ENCODE measurements around the gene CDC42BPA.

DNA sequence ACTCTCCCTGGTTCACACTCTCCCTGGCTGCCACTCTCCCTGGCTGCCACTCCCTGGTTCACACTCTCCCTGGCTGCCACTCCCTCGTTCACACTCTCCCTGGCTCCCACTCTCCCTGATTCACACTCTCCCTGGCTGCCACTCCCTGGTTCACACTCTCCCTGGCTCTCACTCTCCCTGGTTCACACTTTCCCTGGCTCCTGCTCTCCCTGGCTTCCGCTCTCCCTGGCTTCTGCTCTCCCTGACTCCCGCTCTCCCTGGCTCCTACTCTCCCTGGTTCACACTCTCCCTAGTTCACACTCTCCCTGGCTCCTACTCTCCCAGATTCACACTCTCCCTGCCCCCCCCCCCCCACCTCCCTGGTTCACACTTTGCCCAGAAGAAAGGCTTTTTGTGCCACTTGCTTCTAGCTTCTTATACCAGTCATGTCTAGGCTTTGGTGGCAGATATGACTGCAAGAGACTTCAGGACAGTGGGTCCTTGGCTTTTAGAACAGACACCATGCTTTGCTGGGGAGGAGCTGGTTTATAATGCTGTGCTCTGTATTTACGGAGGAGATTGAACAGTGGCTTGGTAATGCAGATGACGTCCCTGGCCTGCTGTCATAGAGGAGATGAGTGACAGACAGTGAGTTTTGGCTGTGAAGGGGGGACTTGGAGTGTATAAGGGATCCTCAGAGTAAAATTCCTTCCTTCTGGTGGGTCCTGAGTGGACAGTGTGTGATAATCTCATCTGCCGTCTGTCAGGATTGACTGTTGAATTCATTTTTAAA lies 361.2 kb downstream of the CDC42BPA start:
- no peak for TF ChIP-seq ZBTB49 (CRISPR knock-in tag; IDR thresholded peaks at IDR 0.05; ENCODE audit: borderline replicate concordance)
- no peak for TF ChIP-seq ESRRA (CRISPR knock-in tag; IDR thresholded peaks at IDR 0.05; ENCODE audit: low read depth)
- no peak for TF ChIP-seq SUZ12 (IDR thresholded peaks at IDR 0.05; ENCODE audit: low read depth, low read length)
- no peak for TF ChIP-seq ZFP41 (CRISPR knock-in tag; IDR thresholded peaks at IDR 0.05; ENCODE audit: borderline replicate concordance)
- TF ChIP-seq ZNF761 (CRISPR knock-in tag; conservative IDR thresholded peaks at IDR 0.05), result no peak
- TF ChIP-seq NFE2 (CRISPR knock-in tag; IDR thresholded peaks at IDR 0.05), result no peak
- TF ChIP-seq CTCF (CRISPR knock-in tag; IDR thresholded peaks at IDR 0.05), result no peak
- TF ChIP-seq, protein P1, sequence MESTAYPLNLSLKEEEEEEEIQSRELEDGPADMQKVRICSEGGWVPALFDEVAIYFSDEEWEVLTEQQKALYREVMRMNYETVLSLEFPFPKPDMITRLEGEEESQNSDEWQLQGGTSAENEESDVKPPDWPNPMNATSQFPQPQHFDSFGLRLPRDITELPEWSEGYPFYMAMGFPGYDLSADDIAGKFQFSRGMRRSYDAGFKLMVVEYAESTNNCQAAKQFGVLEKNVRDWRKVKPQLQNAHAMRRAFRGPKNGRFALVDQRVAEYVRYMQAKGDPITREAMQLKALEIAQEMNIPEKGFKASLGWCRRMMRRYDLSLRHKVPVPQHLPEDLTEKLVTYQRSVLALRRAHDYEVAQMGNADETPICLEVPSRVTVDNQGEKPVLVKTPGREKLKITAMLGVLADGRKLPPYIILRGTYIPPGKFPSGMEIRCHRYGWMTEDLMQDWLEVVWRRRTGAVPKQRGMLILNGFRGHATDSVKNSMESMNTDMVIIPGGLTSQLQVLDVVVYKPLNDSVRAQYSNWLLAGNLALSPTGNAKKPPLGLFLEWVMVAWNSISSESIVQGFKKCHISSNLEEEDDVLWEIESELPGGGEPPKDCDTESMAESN (CRISPR knock-in tag; conservative IDR thresholded peaks at IDR 0.05), result no peak
- TF ChIP-seq NFE2L1 (CRISPR knock-in tag; IDR thresholded peaks at IDR 0.05; ENCODE audit: borderline replicate concordance), result no peak
- TF ChIP-seq PREB (CRISPR knock-in tag; IDR thresholded peaks at IDR 0.05), result no peak
- TF ChIP-seq ZNF780A (CRISPR knock-in tag; IDR thresholded peaks at IDR 0.05), result no peak
- TF ChIP-seq EZH2 (conservative IDR thresholded peaks at IDR 0.05; ENCODE audit: low read depth, low read length), result no peak
- TF ChIP-seq HMGXB4 (CRISPR knock-in tag; IDR thresholded peaks at IDR 0.05; ENCODE audit: borderline replicate concordance in 1 of 2, low read depth in 1 of 2), result no peak
